D721Med (cell line): Measurements from ENCODE around the gene MBNL3.

Source experiments
- DNase-seq: peaks from one replicate; pipeline ENCODE4 v3.0.0; 2011; ENCODE audit warnings: low spot score; ENCODE audit not compliant: insufficient read length
- FAIRE-seq: peaks from 2 replicates; lab custom pipeline; 2011; peaks lifted over from hg19 to GRCh38; lab: Jason Lieb, UNC
- CTCF ChIP-seq: IDR thresholded peaks from 2 replicates; pipeline ENCODE4 v1.5.1; 2012; ENCODE audit warnings: mild to moderate bottlenecking, control low read depth; ENCODE audit not compliant: insufficient read depth; ENCODE audit errors: missing control alignments

The MBNL3 gene

GRCh38 chrX:132482632-132483031 is 6.2 kb downstream of the MBNL3 start:
- DNase-seq: no peak
- FAIRE-seq: no peak
- TF ChIP-seq CTCF: no peak

DNA sequence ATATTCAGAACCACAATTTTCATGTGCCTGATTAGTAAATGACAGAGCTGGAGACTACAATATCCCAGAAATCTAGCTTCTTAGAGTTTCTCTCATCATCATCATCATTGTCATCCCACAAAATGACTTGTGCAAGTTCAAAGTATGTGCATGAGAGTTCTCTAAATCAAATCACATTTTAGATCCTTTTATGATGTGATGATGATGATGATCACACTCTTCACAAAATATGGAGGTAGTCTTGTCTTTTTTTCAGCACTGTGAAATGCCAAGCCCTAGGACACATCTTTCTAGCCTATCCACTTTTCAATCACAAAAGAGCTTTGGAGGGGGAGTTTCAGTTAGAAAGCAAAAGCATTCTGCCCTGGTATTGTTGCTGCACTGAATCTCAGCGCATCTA is 7.4 kb downstream of the MBNL3 start:
- DNase-seq: no peak
- FAIRE-seq: no peak
- TF ChIP-seq CTCF: no peak

DNA sequence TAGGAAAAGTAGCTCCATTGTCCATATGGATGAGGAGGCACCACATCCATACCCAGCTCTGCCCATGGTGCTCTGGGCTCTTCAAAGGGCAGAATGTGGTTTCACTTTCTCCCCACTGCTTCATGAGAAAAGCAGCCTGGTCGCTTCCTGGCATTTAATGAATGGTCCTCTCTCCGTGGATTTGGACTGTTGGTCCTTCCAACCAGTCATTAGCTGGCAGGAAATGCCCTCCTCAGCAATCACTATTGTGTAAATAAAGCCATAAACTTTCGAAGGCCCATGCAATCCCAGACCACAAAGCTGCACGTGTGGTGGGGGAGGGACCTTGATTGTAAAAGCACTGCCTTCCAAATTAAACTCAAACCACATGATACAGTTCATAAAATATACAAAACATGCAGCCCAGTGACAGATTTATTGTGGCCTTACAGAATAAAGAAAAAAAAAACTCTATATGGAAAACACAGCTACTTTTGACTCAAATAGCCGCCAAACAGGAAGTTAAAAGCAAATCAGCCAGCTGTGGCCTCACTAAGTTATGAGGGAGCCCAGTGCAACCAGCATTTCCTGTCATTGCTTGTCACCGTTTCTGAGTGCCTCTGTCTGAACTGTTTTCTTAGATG is 8.1 kb downstream of the MBNL3 start:
- FAIRE-seq (no peak), DNase-seq (no peak)
- no peak for TF ChIP-seq CTCF

DNA sequence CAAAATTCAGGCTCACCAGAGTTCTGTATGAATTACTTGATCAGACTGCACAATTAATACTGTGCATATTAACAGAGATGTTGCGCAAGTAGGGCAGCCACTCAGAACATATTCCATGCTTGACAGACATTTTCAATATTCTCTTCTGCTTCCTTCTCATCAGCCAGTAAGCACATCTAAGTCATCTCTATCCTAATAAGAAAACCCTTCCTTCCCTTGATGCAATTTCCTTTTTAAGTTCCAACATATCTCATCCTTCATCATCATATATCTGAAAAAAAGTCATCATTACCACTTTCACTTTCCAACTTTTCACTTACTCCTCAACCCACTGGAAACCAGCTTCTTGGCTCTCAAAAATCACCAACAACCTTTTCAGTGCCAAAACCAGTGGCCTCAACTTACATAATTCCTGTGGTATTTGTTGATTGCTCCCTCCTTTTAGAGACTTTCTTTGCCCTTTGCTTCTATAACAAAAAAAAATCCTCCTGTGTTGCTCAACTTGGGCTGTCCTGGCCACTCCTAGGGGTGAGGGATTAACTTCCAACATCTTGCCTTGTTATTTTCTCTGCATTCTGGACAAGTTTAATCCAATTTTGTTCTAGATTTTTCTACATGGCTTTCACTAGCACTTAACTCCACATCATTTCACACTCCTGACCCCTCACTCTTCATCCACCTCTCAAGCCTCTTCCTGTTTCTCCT is 14.1 kb downstream of the MBNL3 start:
- DNase-seq (no peak), FAIRE-seq (no peak)
- no peak for TF ChIP-seq CTCF

GRCh38 chrX:132472397-132472796 is 16.4 kb downstream of the MBNL3 start:
- no peak for FAIRE-seq
- no peak for TF ChIP-seq CTCF
- DNase-seq: no peak

- DNase-seq: no peak
- no peak for TF ChIP-seq CTCF
- no peak for FAIRE-seq
These were observed 18.0 kb downstream of the MBNL3 start for GRCh38 chrX:132470831-132471230.

DNA sequence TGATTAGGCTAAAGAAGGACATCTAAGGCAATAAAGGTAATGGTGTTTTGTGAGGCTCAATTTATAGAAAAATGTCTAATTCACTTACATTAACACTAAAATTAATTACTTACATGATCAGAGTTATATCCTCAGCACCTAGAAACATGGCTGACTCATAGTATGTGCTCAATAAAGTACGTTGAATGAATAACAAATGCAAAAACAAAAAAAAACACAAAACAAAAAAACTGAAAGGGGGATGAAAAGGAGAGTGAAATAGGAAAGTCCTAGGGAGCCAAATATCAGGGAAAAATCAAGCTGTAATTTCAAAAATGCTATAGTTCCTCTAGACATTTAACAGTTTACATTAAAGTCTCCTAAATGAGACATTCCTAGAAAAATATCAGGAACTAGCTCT is 18.7 kb downstream of the MBNL3 start:
- no peak for FAIRE-seq
- no peak for TF ChIP-seq CTCF

More for the DNA sequence above, 18.7 kb downstream of the MBNL3 start:
- no peak for DNase-seq
